ENCODE measurements around the gene ZMIZ1. TPM values are rescaled to one million over a fixed set of nuclear protein-coding genes. Genes with fewer than 3 reads are reported as not detected.
A peak's percentile ranks its signal among the peaks of the same experiment; 100 is the strongest.

ZMIZ1 gene
- polyA plus RNA-seq, 3 donors from 2014 or later = 1.2 to 9.5 (median 1.8) TPM

DNA sequence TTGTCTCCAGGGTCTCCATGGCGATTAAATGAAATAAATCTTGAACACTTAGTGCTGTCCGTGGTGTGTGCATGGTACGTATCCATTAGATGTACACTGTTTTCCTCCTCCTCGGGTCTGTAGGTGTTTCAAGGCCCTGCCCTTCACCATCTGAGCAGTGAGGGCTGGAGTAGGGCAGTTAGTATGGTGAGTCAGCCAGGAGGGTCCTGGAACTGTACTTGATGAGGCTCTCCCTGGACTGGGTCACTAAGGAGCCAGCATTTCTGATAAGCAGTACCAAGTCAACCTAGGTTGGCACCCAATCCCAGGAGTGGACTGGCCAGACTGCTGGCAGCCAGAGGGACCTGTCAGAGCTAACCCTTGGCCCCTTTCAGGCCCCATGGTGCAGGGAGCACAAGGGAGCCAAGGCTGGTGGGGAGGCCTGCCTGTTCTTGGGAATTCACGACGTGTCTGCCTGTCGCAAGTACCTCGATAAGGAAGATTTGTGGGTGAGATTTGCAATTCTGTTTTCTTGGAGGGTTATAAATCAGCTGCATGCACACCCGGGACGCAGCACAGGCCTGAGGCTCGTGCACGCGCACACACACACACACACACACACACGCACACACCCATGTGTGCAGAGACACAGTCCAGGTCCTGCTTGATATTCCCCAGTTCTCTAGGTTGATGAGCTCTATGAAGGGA lies 114.2 kb downstream of the ZMIZ1 start:
- no peak for DNase-seq
- no peak overlapping the region for H3K27ac Mint-ChIP-seq
- peaks cover 0 to 3% (median 0%) of the 10 kb centered on the region in 3 donors for H3K36me3 Mint-ChIP-seq
- H3K4me3 Mint-ChIP-seq = no peak overlapping the region
- no peaks in the 10 kb centered on the region for H3K9me3 Mint-ChIP-seq
- peaks cover 8 to 17% of the 10 kb centered on the region in 2 donors for H3K4me1 Mint-ChIP-seq
- peaks cover 0 to 3% (median 0%) of the 10 kb centered on the region in 3 donors for H3K27me3 Mint-ChIP-seq (ENCODE audit: low read depth in 3 of 3)

DNA sequence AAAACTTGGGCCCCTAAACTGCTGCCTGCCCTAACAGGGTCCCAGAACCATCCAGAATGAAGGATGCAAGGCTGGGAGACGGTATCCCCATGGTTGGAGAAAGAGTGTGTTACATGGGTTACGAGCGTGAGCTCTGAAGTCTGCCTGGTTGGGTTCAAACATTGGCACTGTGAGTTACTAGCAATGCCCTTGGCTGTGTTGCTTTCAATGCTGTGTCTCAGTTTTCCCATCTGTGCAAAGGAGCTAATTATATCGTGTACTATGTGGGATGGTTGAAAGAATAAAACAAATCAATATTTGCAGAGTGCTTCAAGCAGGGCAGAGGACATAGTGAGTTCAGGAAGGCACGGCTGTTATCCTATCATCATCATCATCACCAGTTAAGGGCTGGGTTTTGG lies 114.7 kb downstream of the ZMIZ1 start:
- Mint-ChIP-seq H3K4me3 (no peak overlapping the region), H3K27me3 (ENCODE audit: low read depth in 3 of 3) (peaks cover 0 to 3% (median 0%) of the 10 kb centered on the region in 3 donors), H3K36me3 (peaks cover 0 to 3% (median 0%) of the 10 kb centered on the region in 3 donors), H3K4me1 (peaks cover 8 to 13% of the 10 kb centered on the region in 2 donors), H3K9me3 (no peaks in the 10 kb centered on the region), H3K27ac (no peak overlapping the region)
- DNase-seq = no peak

DNA sequence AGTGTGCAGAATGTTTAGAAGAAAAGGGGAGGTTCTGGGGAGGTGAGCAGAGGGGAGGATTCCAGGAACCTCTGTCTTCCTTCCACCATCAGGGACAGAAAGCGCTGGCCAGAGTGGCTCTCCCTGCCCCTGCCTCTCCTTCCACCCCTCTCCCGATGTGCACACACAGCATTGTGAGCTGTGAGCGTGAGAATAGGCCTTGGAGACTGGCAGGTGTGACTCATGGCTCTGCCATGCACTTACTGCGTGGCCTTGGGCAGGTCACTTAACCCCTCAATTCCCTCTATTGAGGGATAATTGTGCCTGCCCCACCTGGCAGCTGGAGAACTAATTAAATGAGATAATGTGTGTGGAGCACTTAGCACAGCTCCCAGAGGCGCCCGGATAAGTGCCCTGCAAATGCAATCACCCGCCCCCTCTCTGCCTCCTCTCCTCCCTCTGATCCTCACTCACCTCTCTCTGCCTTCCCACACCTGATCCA lies 115.4 kb downstream of the ZMIZ1 start:
- DNase-seq = no peak
- Mint-ChIP-seq H3K27ac (no peak overlapping the region), H3K36me3 (peaks cover 0 to 3% (median 0%) of the 10 kb centered on the region in 3 donors), H3K4me3 (no peak overlapping the region), H3K9me3 (no peaks in the 10 kb centered on the region), H3K27me3 (ENCODE audit: low read depth in 3 of 3) (peaks cover 0 to 3% (median 1%) of the 10 kb centered on the region in 3 donors), H3K4me1 (peaks cover 10 to 13% of the 10 kb centered on the region in 2 donors)

DNA sequence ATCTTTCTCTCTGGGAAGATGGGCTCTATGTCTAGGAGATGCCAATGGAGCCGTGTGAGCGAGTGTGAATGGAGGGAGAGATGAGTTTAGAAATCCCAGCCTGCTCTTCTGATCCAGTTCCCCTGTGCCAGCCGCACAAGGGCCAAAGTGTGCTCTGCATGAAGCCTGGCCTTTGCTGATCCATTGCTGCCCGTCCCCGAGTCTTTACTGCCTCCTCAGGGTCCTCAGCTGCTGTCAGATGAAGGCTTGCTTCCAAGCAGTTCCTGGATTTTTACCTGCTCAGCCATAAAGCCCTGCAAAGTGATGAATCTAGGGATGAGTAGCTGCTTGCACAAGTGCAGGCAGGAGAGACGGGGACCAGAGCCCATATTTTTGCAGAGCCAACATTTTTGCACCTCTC lies 115.9 kb downstream of the ZMIZ1 start:
- peaks cover 10 to 13% of the 10 kb centered on the region in 2 donors for H3K4me1 Mint-ChIP-seq
- peaks cover 0 to 3% (median 0%) of the 10 kb centered on the region in 3 donors for H3K36me3 Mint-ChIP-seq
- no peak for DNase-seq
- H3K4me3 Mint-ChIP-seq = no peak overlapping the region
- peaks cover 0 to 3% (median 1%) of the 10 kb centered on the region in 3 donors for H3K27me3 Mint-ChIP-seq (ENCODE audit: low read depth in 3 of 3)
- H3K27ac Mint-ChIP-seq = no peak overlapping the region
- no peaks in the 10 kb centered on the region for H3K9me3 Mint-ChIP-seq

DNA sequence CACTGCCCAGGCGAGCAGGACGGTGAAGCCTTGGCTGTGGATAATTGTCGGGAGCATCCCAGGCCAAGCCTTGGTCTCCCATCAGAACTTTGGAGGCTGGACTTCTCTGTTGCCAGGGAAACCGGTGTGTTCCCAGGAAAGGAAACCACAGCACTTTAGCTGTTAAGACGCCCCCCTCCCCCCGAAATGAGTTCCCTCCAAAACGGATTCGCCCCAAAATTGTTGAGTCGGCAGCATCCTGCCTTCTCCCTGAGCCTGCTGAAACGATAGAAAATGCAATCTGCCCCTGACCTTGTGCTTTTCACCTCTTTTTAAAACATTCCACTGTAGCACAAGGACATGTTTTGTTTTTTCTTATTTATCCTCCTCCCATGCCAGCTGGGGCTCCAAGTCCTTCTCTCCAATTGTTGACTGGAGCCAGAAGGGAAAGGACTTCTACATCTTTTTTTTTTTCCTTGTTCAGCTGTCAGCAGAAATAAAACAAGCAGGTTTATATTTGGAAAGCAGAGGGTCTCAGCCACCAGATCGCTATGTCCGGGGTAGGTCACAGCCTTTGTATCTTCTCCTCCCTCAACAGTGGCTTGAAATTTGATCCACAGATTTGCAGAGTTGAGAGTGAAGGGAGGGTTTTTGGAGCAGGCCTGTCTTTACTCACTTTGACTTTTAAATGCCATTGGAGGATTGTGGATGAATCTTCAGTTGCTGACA lies 116.5 kb downstream of the ZMIZ1 start:
- Mint-ChIP-seq H3K27me3 (ENCODE audit: low read depth in 3 of 3) (peaks cover 0 to 3% (median 1%) of the 10 kb centered on the region in 3 donors), H3K4me3 (no peak overlapping the region), H3K4me1 (peaks cover 10 to 13% of the 10 kb centered on the region in 2 donors), H3K9me3 (no peaks in the 10 kb centered on the region), H3K36me3 (peaks cover 0 to 3% (median 0%) of the 10 kb centered on the region in 3 donors), H3K27ac (peak overlapping the region in 1 of 6 donors; percentile 20)
- no peak for DNase-seq

DNA sequence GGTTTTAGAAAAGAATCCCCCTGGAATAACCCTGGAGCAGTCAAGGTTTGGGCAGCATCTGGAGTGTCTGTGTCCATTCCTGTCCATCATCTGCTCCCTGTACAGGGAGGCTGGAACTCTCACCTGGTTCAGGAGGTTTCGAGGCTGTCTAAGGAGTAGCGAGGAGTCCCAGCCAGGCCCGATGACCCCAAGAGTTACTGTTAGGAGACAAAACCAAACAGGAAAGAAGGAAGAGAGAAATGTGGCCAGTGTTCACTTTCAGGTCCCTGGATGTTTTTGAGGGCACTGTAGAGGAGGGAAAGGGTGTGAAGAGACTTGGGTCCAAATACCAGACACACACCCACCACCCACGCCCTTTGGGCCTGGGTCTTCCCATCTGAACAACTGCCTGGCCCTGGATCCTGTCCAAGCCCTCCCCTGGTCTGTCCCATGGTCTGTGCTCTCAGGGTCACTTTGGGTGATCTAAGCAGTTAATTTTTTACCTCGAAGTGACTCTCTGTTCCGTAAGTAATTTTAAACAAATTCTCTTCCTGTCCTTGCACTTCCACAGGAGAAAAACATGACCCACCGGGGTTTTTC lies 117.1 kb downstream of the ZMIZ1 start:
- H3K4me3 Mint-ChIP-seq = no peak overlapping the region
- peaks cover 0 to 3% (median 1%) of the 10 kb centered on the region in 3 donors for H3K27me3 Mint-ChIP-seq (ENCODE audit: low read depth in 3 of 3)
- H3K9me3 Mint-ChIP-seq = no peaks in the 10 kb centered on the region
- DNase-seq = no peak
- H3K27ac Mint-ChIP-seq = peak overlapping the region in 1 of 6 donors; percentile 20
- peaks cover 10 to 13% of the 10 kb centered on the region in 2 donors for H3K4me1 Mint-ChIP-seq
- peaks cover 0 to 3% (median 0%) of the 10 kb centered on the region in 3 donors for H3K36me3 Mint-ChIP-seq

DNA sequence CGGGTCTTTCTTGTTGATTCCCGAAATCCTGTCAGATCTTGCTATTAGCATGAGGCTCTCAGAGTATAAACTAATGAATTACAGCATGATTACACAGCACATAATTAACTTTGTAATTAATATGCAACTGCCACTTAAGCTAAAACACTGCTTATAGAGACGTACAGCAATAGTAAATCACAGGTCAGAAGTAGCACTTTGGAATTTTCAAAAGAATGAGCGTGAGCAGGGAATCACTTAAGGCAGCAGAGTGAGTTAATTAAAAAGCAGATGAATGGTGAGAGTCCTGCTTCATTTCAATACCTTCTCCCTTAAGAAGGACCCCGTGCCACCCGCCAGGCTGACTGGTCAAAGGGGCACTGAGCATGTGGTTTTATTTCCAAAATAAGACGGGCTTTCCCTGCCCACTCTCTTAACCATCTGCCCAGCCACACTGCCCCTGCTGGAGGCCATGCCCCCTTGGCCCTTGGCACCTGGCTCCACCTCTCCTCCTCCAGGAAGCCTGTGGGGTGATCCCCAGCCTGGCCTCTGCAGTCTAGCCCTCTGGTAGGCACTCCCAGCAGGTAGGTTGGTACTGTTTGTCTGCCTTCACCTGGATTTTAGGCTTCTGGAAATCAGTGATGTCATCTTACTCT lies 117.8 kb downstream of the ZMIZ1 start:
- no peak for DNase-seq
- Mint-ChIP-seq H3K27me3 (ENCODE audit: low read depth in 3 of 3) (peaks cover 0 to 3% (median 1%) of the 10 kb centered on the region in 3 donors), H3K27ac (peak overlapping the region in 1 of 6 donors; percentile 45), H3K9me3 (no peaks in the 10 kb centered on the region), H3K4me1 (peaks cover 10 to 15% of the 10 kb centered on the region in 2 donors), H3K4me3 (no peak overlapping the region), H3K36me3 (peaks cover 0 to 3% (median 0%) of the 10 kb centered on the region in 3 donors)

DNA sequence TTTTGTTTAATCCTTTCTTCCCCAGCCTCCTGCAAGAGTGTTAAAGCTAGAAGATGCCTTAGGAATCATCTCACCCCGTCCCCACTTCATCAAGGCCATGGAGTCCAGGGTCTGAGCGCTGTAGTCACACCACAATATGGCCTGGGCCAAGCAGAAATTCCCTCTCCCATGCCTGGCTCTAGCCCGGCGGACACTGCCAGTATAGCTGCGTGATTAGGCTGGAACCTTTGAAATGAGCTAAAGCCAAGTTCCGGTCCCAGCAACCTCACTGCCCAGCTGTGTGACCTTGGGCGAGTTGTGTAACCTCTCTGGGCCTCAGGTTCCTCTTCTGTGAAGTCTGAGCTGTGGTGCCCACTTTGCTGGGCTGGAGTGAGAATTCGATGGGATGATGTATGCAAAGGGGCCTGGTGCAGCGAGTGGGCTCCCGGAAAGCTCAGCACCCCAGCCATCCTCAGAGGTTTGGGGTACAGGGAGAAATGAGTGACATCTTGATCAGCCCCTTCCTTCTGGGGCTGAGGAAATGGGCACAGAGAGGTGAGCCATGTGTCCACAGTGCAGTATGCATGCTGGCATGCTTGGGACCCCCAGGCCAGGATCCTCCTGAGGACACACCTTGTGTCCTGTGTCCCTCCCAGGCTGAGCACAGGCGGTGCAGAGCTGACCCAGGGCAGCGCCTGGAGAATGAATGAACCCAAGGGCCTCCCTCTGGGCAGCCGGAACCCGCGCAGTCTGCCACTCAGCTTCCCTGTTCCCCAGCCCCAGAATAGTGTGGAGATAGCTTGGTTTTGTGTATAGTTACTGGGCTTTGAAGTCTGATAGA lies 118.6 kb downstream of the ZMIZ1 start:
- DNase-seq = no peak
- no peaks in the 10 kb centered on the region for H3K9me3 Mint-ChIP-seq
- peaks cover 0 to 3% (median 1%) of the 10 kb centered on the region in 3 donors for H3K27me3 Mint-ChIP-seq (ENCODE audit: low read depth in 3 of 3)
- H3K36me3 Mint-ChIP-seq = peaks cover 0 to 3% (median 0%) of the 10 kb centered on the region in 3 donors
- H3K4me3 Mint-ChIP-seq = no peak overlapping the region
- peaks cover 10 to 16% of the 10 kb centered on the region in 2 donors for H3K4me1 Mint-ChIP-seq
- H3K27ac Mint-ChIP-seq = peak overlapping the region in 1 of 6 donors; percentile 45

DNA sequence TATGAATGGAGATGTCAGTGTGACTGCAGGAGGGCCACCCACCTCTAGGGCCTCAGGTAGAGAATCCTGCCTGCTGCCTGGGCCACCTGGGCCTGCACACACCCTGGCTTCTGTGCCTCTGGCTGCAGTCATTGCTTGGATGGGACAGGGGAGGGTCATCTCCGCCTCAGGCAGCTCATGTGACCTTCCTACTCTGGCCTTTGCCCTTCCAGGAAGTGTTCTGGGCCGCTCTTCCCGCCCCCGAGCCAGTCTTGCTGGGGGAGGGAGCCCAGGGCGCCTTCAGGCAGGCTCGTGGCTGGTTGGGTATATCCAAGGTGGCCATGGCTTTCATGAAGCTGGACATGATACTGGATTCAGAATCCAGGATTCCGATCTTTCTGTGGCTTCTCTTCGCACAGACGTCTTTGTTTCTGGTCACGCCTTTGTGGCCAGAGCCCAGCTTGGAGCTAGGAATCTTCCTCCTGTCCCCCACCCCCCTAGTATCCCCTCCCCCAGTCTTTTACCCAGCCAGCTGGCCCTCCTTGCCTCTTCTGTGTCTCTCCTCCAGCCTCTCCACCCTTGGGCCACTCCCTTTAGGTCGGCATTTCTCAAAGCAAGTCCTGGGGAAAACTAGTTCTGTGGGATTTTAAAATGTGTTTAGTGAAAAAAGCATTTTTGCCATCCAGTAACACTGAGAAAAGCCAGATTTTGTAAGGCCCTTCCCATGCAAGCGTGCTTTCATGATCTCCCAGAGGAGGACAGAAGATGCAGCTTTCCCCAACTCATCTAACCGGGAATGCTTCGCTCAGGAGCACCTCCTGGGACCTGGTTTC lies 119.6 kb downstream of the ZMIZ1 start:
- DNase-seq = no peak
- no peak overlapping the region for H3K4me3 Mint-ChIP-seq
- H3K27ac Mint-ChIP-seq = no peak overlapping the region
- peaks cover 7 to 15% of the 10 kb centered on the region in 2 donors for H3K4me1 Mint-ChIP-seq
- no peaks in the 10 kb centered on the region for H3K9me3 Mint-ChIP-seq
- peaks cover 0 to 1% (median under 1%) of the 10 kb centered on the region in 3 donors for H3K27me3 Mint-ChIP-seq (ENCODE audit: low read depth in 3 of 3)
- H3K36me3 Mint-ChIP-seq = no peaks in the 10 kb centered on the region

DNA sequence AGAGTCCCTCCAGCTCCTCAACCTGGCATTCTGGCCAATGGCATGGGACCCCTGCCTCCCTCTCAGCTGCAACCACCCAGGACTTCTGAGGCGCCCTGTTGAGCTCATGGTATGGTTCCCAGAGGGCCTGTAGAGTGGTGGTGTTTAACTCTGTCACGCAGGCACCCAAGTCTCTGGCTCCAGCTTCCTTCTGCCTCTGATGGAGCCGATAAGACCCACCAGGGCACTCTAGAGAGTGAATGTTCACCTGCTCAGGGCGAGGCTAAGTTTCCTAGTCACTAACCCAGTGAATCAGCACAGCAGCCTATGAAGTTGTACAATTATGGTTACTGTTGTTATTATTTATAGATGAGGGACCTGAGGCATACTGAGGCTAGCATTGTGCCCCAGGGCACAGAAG lies 120.4 kb downstream of the ZMIZ1 start:
- no peak overlapping the region for H3K27ac Mint-ChIP-seq
- no peak for DNase-seq
- no peaks in the 10 kb centered on the region for H3K9me3 Mint-ChIP-seq
- no peak overlapping the region for H3K4me3 Mint-ChIP-seq
- H3K4me1 Mint-ChIP-seq = peaks cover 7 to 15% of the 10 kb centered on the region in 2 donors
- H3K27me3 Mint-ChIP-seq (ENCODE audit: low read depth in 3 of 3) = peaks cover 0 to 3% (median 1%) of the 10 kb centered on the region in 3 donors
- H3K36me3 Mint-ChIP-seq = no peaks in the 10 kb centered on the region

DNA sequence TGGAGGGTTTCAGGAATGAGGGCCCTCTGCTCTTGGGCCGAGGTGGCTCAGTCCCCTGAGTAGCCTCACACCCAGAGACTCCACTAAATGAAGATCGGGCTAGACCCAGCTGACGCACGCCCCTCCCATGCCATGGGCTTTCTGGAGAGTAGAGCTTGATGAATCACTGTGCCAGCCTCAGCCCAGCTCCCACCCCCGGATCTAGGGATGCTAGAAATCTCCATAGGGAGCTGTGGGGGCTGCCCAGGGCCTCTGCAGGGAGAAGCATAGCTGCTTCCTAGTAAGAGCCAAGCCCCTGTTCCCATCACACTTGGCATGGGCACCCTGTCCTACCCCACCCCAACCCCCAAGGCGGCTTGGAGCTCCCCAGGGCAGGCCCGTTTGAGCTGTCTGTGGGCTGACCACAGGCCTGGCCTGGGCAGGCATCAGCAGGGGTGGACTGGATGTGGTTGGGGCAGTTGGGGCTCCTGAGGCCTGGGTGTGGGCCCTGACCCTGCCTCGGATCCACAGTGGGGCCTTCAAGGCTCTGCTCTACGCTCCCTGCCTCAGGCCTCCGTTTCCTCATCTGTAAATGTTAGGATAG lies 121.2 kb downstream of the ZMIZ1 start:
- H3K4me1 Mint-ChIP-seq = peaks cover 7 to 15% of the 10 kb centered on the region in 2 donors

DNA sequence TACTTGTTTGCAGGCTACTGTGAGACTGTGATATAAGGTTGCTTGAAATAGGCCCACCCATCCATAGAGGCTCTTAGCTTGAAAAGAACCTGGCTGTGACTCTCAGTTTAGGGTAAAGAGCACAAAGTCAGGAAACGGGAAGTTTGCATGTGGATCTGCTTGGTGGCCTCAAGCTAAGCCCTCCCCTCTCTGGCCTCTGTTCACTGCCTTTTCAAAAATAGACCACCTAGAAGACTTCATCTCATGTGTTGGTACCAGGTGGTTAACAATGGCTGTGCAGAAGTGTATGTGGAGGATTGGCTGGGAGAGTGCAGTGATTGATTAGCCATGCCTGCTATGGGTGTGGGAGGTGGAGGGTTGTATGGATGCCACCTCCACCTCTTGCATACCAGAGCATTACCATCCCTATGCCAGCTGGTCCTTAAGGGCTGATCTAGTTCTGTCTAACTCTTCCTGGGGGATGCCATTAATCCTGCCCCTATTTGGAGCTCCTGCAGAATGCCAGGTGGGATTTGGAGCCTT lies 122.0 kb downstream of the ZMIZ1 start:
- peaks cover 1 to 3% (median 2%) of the 10 kb centered on the region in 3 donors for H3K27me3 Mint-ChIP-seq (ENCODE audit: low read depth in 3 of 3)
- no peak overlapping the region for H3K4me3 Mint-ChIP-seq
- no peak for DNase-seq

More for the DNA sequence above, 121.2 kb downstream of the ZMIZ1 start:
- Mint-ChIP-seq H3K9me3 (no peaks in the 10 kb centered on the region), H3K27ac (no peak overlapping the region), H3K4me3 (no peak overlapping the region), H3K36me3 (no peaks in the 10 kb centered on the region), H3K27me3 (ENCODE audit: low read depth in 3 of 3) (peaks cover 0 to 3% (median 1%) of the 10 kb centered on the region in 3 donors)
- no peak for DNase-seq

More for the DNA sequence above, 122.0 kb downstream of the ZMIZ1 start:
- H3K36me3 Mint-ChIP-seq = no peaks in the 10 kb centered on the region
- H3K9me3 Mint-ChIP-seq = no peaks in the 10 kb centered on the region
- peaks cover 5 to 13% of the 10 kb centered on the region in 2 donors for H3K4me1 Mint-ChIP-seq
- no peak overlapping the region for H3K27ac Mint-ChIP-seq

All from immature natural killer cell (primary cell).